HUES64 (cell line): ENCODE data around the gene IFI6.
A peak's percentile ranks its signal among the peaks of the same experiment; 100 is the strongest.
"Not testable (repeated sequence)": the region's sequence is repeated elsewhere in the genome, so short reads cannot be mapped to it uniquely, and the experiment has no call there.

ENCODE experiments used
- H3K27ac ChIP-seq: 2 replicates; pipeline ENCODE4 v1.7.0; 2013; ENCODE audit warnings: low read depth, low read length, inconsistent platforms
- H3K27me3 ChIP-seq: 2 replicates; pipeline ENCODE4 v1.6.1; 2013; ENCODE audit warnings: mild to moderate bottlenecking, low read length; ENCODE audit not compliant: insufficient read depth
- H3K36me3 ChIP-seq: 2 replicates; pipeline ENCODE4 v1.6.1; 2013; ENCODE audit warnings: mild to moderate bottlenecking, low read length; ENCODE audit not compliant: insufficient read depth
- H3K4me1 ChIP-seq: 2 replicates; pipeline ENCODE4 v1.6.1; 2013; ENCODE audit warnings: mild to moderate bottlenecking, low read length, moderate library complexity; ENCODE audit not compliant: insufficient read depth
- H3K4me3 ChIP-seq: 2 replicates; pipeline ENCODE4 v1.5.1; 2013; ENCODE audit warnings: mild to moderate bottlenecking, low read length, moderate library complexity
- H3K9ac ChIP-seq: 2 replicates; pipeline ENCODE4 v1.6.1; 2013; ENCODE audit warnings: mild to moderate bottlenecking, low read depth, low read length
- H3K9me3 ChIP-seq: 2 replicates; pipeline ENCODE4 v1.6.1; 2013; ENCODE audit warnings: low read depth, low read length; ENCODE audit not compliant: insufficient read depth
- WGBS: fragments of 150-250, 120-280 bp; methylation state at CpG from one replicate; pipeline ENCODE4 v1.1.7; 2013; ENCODE audit warnings: missing lambda C conversion rate; 5-methylcytosine and 5-hydroxymethylcytosine counted together

IFI6 gene

DNA sequence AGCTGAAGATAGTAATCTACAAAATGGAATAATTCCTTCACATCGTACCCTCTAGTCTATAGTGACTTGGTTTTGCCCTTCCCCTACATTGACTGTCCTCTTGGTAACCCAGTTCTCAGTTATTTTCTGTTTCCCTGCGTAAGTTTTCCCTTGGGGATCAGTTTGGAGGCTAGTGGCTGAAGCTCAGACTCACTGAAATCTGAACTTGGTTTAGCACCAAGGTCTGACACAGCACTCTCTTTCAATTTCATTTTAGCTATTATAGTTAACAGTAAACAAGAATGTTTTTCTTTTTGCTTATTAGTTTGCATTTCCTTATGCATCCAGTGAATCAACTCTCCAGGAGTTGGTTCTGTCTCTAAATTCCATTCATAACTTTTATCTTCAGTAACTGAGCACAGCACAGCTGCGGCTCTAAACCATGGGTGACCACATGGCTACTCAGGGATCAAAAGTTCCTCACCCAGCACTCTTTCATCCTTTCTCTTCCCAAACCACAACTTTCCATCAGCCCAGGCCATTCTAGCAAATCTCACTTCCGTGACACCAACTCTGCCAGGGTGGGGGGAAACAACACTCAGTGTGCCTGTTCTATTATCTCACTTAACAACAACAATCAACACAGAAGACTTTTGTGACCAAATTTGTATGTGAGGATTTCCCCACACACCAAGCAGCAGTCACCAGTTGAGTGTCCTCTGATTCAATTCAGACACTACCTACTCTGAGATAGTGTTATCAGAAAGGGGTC, 17.6 kb upstream of the IFI6 start:
- 85% methylated on average over 4 of the region's 4 CpGs for WGBS
- Histone ChIP-seq H3K9ac (no peak overlapping the region), H3K27me3 (no peaks in the 10 kb centered on the region), H3K27ac (peak overlapping the region; percentile 69; the same call in 1 of the 2 replicates), H3K4me1 (peaks cover 4% of the 10 kb centered on the region), H3K9me3 (peaks cover 19% of the 10 kb centered on the region; the same call in 1 of the 2 replicates), H3K36me3 (no peaks in the 10 kb centered on the region), H3K4me3 (no peak overlapping the region)

DNA sequence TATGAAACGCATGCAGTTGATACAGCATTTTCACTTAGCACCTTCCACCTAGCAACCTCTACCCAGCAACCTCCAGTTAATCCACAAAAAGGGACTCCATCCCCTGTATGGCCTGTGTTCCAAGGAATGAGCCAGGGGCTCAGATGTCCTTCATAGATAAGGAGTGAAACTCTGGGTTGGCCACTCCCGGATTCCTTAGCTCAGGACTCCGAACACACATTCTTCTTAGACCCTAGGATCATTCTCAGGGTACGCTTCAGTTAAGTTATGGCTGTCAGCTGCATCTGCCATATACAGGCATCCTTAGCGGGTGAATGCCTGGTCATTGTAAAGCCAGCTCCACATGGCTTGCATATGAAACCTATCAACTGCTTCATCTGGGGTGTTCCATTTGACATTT, 15.9 kb upstream of the IFI6 start:
- WGBS: 93% methylated on average over 5 of the region's 5 CpGs
- no peaks in the 10 kb centered on the region for H3K36me3 ChIP-seq
- H3K9me3 ChIP-seq: peaks cover 19% of the 10 kb centered on the region; the same call in 1 of the 2 replicates
- no peak overlapping the region for H3K4me3 ChIP-seq
- no peak overlapping the region for H3K27ac ChIP-seq
- H3K4me1 ChIP-seq: peaks cover 4% of the 10 kb centered on the region
- no peak overlapping the region for H3K9ac ChIP-seq
- no peaks in the 10 kb centered on the region for H3K27me3 ChIP-seq

DNA sequence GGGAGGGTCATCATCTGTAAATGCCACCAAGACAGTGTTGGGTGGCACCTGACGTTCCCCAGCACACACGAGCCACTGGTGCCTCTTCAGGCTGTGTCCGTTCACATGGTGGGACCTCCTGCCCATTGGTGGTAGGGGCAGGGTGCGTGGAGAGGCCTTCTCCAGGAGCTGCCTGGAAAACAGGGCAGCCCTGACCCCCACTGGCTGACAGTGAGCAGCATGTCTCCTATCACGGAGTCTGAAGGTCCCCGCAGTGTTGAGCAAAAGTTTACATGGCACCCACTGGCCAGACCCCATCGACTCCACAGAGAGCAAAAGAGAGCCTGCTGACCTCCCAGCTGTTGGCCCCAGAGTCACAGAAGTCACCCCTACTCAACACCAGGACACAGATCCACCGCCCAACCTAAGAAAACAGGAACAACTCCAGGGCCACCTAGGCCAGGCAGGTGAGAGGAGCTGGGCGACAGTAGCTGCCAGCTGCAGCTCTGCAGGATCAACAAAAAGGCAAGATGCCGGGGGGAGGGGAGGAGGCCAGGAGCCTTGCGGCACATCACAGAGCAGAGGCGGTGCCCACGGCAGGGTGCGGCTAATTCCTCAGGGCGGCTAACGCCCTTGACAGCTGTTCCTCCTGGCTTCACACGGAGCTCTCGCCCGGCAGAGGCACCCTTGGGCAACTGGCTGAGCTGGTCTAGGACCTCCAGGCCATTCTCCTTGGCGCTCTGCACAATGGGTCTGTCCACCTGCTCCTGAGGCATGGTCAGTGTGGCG, 14.4 kb upstream of the IFI6 start:
- H3K27ac ChIP-seq: no peak overlapping the region
- H3K4me1 ChIP-seq: peaks cover 4% of the 10 kb centered on the region
- no peak overlapping the region for H3K9ac ChIP-seq
- H3K4me3 ChIP-seq: no peak overlapping the region
- WGBS: 54% methylated on average over 21 of the region's 21 CpGs
- peaks cover 15% of the 10 kb centered on the region for H3K9me3 ChIP-seq
- H3K36me3 ChIP-seq: no peaks in the 10 kb centered on the region
- no peaks in the 10 kb centered on the region for H3K27me3 ChIP-seq

GRCh38 chr1:27684176-27684575, 12.2 kb upstream of the IFI6 start:
- Histone ChIP-seq H3K4me1 (no peaks in the 10 kb centered on the region), H3K27ac (no peak overlapping the region), H3K9me3 (peaks cover 27% of the 10 kb centered on the region), H3K9ac (no peak overlapping the region), H3K27me3 (no peaks in the 10 kb centered on the region), H3K4me3 (no peak overlapping the region), H3K36me3 (no peaks in the 10 kb centered on the region)
- 87% methylated on average over 2 of the region's 2 CpGs for WGBS

DNA sequence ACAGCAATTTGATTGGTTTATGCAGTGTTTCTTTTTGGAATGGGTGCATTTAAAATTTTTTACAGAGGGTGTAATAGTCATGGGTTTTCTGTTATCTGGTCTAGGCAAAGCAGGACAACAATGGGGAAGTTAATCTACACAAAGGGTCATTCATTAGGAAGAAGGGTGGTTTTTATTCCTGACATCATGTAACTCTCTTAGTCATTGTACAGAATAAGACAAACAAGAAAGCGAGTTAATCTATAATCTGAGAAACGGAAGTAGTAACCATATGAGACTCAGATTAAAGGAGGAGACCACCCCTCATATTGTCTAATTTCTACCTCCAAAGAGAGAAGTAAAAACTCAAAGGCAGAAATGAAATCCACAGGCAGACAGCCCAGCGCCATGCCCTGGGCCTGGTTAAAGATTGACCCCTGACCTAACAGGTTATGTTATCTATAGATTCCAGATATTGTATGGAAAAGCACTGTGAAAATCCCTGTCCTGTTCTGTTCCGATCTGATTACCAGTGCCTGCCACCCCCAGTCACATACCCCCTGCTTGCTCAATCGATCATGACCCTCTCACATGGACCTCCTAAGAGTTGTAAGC, 10.5 kb upstream of the IFI6 start:
- H3K27ac ChIP-seq: no peak overlapping the region
- H3K4me1 ChIP-seq: no peaks in the 10 kb centered on the region
- H3K4me3 ChIP-seq: no peak overlapping the region
- H3K9me3 ChIP-seq: peaks cover 27% of the 10 kb centered on the region
- H3K9ac ChIP-seq: no peak overlapping the region
- H3K36me3 ChIP-seq: no peaks in the 10 kb centered on the region
- no peaks in the 10 kb centered on the region for H3K27me3 ChIP-seq
- 92% methylated on average over 3 of the region's 5 CpGs for WGBS

- H3K27me3 ChIP-seq, H3K27ac ChIP-seq, H3K4me1 ChIP-seq, H3K9ac ChIP-seq, H3K36me3 ChIP-seq, H3K4me3 ChIP-seq: not testable (repeated sequence)
- 98% methylated on average over 4 of the region's 4 CpGs for WGBS
- peaks cover 27% of the 10 kb centered on the region for H3K9me3 ChIP-seq
Measured at GRCh38 chr1:27681580-27681979, 9.6 kb upstream of the IFI6 start.

- H3K9me3 ChIP-seq: peaks cover 27% of the 10 kb centered on the region
- H3K4me1 ChIP-seq, H3K9ac ChIP-seq, H3K27me3 ChIP-seq, H3K4me3 ChIP-seq, H3K27ac ChIP-seq, H3K36me3 ChIP-seq: not testable (repeated sequence)
- WGBS: 86% methylated on average over 2 of the region's 2 CpGs
Measured at GRCh38 chr1:27680225-27680791, 8.3 kb upstream of the IFI6 start.

- peaks cover 27% of the 10 kb centered on the region for H3K9me3 ChIP-seq
- H3K4me3 ChIP-seq: no peak overlapping the region
- H3K27ac ChIP-seq: no peak overlapping the region
- no peaks in the 10 kb centered on the region for H3K4me1 ChIP-seq
- H3K36me3 ChIP-seq: no peaks in the 10 kb centered on the region
- no peaks in the 10 kb centered on the region for H3K27me3 ChIP-seq
- H3K9ac ChIP-seq: no peak overlapping the region
Measured at GRCh38 chr1:27678747-27679146, 6.8 kb upstream of the IFI6 start.

DNA sequence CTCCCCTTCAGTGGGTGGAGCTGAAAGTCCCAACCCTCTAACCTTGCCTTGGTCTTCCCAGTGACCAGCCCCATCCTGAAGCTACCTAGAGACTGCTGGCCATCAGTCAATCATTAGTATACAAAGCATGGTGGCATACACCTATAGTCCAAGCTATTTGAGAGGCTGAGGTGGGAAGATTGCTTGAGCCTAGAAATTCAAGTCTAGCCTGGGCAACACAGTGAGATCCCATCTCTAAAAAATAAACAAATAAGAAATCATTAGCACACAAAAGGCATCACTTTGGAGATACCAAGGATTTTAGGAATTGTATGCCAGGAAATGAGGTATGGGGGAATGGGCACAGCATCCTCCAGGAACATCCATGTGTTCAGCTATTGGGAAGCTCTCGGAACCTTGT, 4.4 kb upstream of the IFI6 start:
- H3K4me3 ChIP-seq: no peak overlapping the region
- no peak overlapping the region for H3K9ac ChIP-seq
- H3K27ac ChIP-seq: no peak overlapping the region
- H3K4me1 ChIP-seq: no peaks in the 10 kb centered on the region
- no peaks in the 10 kb centered on the region for H3K36me3 ChIP-seq
- H3K27me3 ChIP-seq: no peaks in the 10 kb centered on the region
- H3K9me3 ChIP-seq: peaks cover 17% of the 10 kb centered on the region
- 100% methylated on average over 1 of the region's 1 CpG for WGBS

DNA sequence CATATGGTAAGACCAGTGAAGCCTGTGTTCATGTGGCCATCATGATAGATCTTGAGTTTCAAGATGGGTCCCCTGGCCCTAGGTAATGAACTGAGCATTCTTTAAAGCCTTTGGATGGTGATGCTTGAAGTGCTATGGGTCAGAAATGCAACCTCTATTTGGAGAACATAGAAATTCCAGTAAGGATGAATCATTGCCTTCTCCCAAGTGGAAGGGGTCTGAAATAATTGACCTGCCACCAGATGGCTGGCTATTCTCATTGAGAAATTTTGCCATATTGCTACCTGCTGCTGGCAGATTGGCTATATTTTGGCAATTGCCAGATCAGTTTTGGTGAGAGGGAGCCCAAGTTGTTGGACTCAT, 739 bp upstream of the IFI6 start:
- no peaks in the 10 kb centered on the region for H3K36me3 ChIP-seq
- H3K4me1 ChIP-seq: 0 out of 2 replicates have a peak, but pooled peaks cover 3% of the 10 kb centered on the region
- H3K4me3 ChIP-seq: peak overlapping the region; percentile 35
- no peak overlapping the region for H3K27ac ChIP-seq
- no peak overlapping the region for H3K9ac ChIP-seq
- no peaks in the 10 kb centered on the region for H3K9me3 ChIP-seq
- H3K27me3 ChIP-seq: peaks cover 11% of the 10 kb centered on the region

- 0 out of 2 replicates have a peak, but pooled peaks cover 3% of the 10 kb centered on the region for H3K4me1 ChIP-seq
- no peaks in the 10 kb centered on the region for H3K36me3 ChIP-seq
- H3K27me3 ChIP-seq: peaks cover 11% of the 10 kb centered on the region
- H3K4me3 ChIP-seq: no peak overlapping the region
- no peaks in the 10 kb centered on the region for H3K9me3 ChIP-seq
- 81% methylated on average over 4 of the region's 4 CpGs for WGBS
- no peak overlapping the region for H3K27ac ChIP-seq
- H3K9ac ChIP-seq: no peak overlapping the region
Measured at GRCh38 chr1:27669876-27670275, 2.1 kb downstream of the IFI6 start.
